H1 (cell line): ENCODE measurements around the gene FBXL17. TPM values are rescaled to one million over a fixed set of nuclear protein-coding genes. Genes with fewer than 3 reads are reported as not detected.

Source experiments
- CHD7 ChIP-seq: fragments of 300-600 bp; sonication (generic); IDR thresholded peaks from 2 replicates; pipeline ENCODE4 v1.7.1; 2012; ENCODE audit warnings: low read length, moderate library complexity, mild to moderate bottlenecking, inconsistent platforms; ENCODE audit not compliant: insufficient replicate concordance
- RAD21 ChIP-seq, 2 experiments: IDR thresholded peaks in 1 of 2; conservative IDR thresholded peaks in 1 of 2; 2 replicates each; pipeline ENCODE4 v1.6.1; 2011; ENCODE audit warnings: low read depth in 2 of 2, low read length in 2 of 2, improper control_type of control experiment in 1 of 2, inconsistent platforms in 1 of 2, mild to moderate bottlenecking in 1 of 2, moderate library complexity in 1 of 2
- SP4 ChIP-seq: IDR thresholded peaks from 2 replicates; pipeline ENCODE4 v1.6.1; 2012; ENCODE audit warnings: low read length, inconsistent platforms
- polyA plus RNA-seq, 7 experiments: library from polyadenylated mRNA; depleted of rRNA in 3 of 7; stranded (reverse) in 5 of 7; unstranded in 2 of 7; fragments of >200 nt in 5 of 7; fragments of 200-250 nt in 2 of 7; gene quantifications; 1 replicate in 5 of 7; 2 replicates in 1 of 7; 4 replicates in 1 of 7; pipeline versions ENCODE4 v1.2.1 to v1.2.3, GENCODE V29; 2011 to 2013; ENCODE audit warnings: missing spikeins in 2 of 7, mixed read lengths in 2 of 7
- total RNA-seq: library from RNA; stranded (reverse); fragmentation: NEBNext Ultra II Directional; extraction: Animal tissue kit (Norgen Biotek cat#: 25700); gene quantifications from 2 replicates; pipeline ENCODE4 v1.2.1, GENCODE V29; 2021

Gene FBXL17
- total and polyA plus RNA-seq, 2 of the 8 experiments (the other 6 are each of a cell fraction or from before 2014, with no cell fraction given), result 0.35 to 4.3 TPM

DNA sequence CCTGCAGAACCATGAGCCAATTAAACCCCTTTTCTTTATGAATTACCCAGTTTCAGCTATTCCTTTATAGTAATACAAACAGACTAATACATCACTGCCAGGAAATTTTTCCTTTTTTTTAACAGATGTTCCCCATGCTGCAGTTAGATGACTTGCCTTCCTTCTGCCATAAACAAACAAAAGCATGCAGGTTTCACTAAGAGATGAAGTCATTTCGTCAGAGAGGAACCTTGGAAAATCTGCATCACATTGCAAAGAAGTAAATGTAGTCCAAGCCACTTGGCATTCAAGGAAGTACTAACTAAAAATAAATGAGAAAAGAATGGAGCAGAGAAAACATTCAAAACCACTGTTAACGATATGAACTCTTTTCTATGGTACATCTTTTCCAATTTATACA, 517.1 kb downstream of the FBXL17 start (continued):
- TF ChIP-seq CHD7, result no peak
- TF ChIP-seq RAD21 (IDR thresholded peaks at IDR 0.05 in 1 of 2, conservative IDR thresholded peaks at IDR 0.05 in 1 of 2; ENCODE audit: low read depth in 2 of 2, low read length in 2 of 2), result no peak
- no peak for TF ChIP-seq SP4
